GM23248 (cell line): ENCODE measurements around the gene EEPD1. TPM values are rescaled to one million over a fixed set of nuclear protein-coding genes. Genes with fewer than 3 reads are reported as not detected.

Source experiments
- DNase-seq: peaks from one replicate; pipeline ENCODE4 v3.0.0-alpha.2; 2015
- H2AFZ ChIP-seq: fragments of 200-600 bp; sonication (generic); 2 replicates; pipeline ENCODE4 v1.6.1; 2016; ENCODE audit warnings: antibody characterized with exemption
- H3F3A ChIP-seq: fragments of 200-600 bp; sonication (generic); 2 replicates; pipeline ENCODE4 v1.6.1; 2016; ENCODE audit warnings: mild to moderate bottlenecking, antibody characterized with exemption, mixed run types; ENCODE audit not compliant: insufficient read depth
- H3K27ac ChIP-seq: fragments of 200-600 bp; sonication (generic); 2 replicates; pipeline ENCODE4 v1.5.1; 2016; ENCODE audit warnings: mild to moderate bottlenecking
- H3K27me3 ChIP-seq: fragments of 200-600 bp; sonication (generic); replicated peaks from 2 replicates; pipeline ENCODE4 v1.6.1; 2016; ENCODE audit warnings: mild to moderate bottlenecking; ENCODE audit not compliant: insufficient read depth
- H3K36me3 ChIP-seq: fragments of 200-600 bp; sonication (generic); 2 replicates; pipeline ENCODE4 v1.6.1; 2016; ENCODE audit warnings: low read depth, mild to moderate bottlenecking
- H3K4me1 ChIP-seq: fragments of 200-600 bp; sonication (generic); 2 replicates; pipeline ENCODE4 v1.6.1; 2016; ENCODE audit warnings: mild to moderate bottlenecking; ENCODE audit not compliant: insufficient read depth
- H3K4me2 ChIP-seq: fragments of 200-600 bp; sonication (generic); one replicate; pipeline ENCODE4 v1.6.1; 2016; ENCODE audit warnings: mild to moderate bottlenecking; ENCODE audit not compliant: unreplicated experiment
- H3K4me3 ChIP-seq: fragments of 200-600 bp; sonication (generic); 2 replicates; pipeline ENCODE4 v1.5.1; 2016; ENCODE audit warnings: mild to moderate bottlenecking
- H3K79me2 ChIP-seq: fragments of 200-600 bp; sonication (generic); 2 replicates; pipeline ENCODE4 v1.6.1; 2016; ENCODE audit warnings: mild to moderate bottlenecking; ENCODE audit not compliant: insufficient read depth
- H3K9ac ChIP-seq: fragments of 200-600 bp; sonication (generic); 2 replicates; pipeline ENCODE4 v1.6.1; 2016; ENCODE audit warnings: mild to moderate bottlenecking
- H3K9me2 ChIP-seq: fragments of 200-600 bp; sonication (generic); 2 replicates; pipeline ENCODE4 v1.6.1; 2016; ENCODE audit warnings: mixed run types, mild to moderate bottlenecking, moderate library complexity; ENCODE audit not compliant: insufficient read depth
- H3K9me3 ChIP-seq: fragments of 200-600 bp; sonication (generic); one replicate; pipeline ENCODE4 v1.6.1; 2017; ENCODE audit warnings: low read depth
- H4K20me1 ChIP-seq: fragments of 200-600 bp; sonication (generic); 2 replicates; pipeline ENCODE4 v1.6.0; 2016; ENCODE audit not compliant: insufficient read depth
- EZH2 ChIP-seq: fragments of 200-600 bp; sonication (generic); IDR thresholded peaks from 2 replicates; pipeline ENCODE4 v1.6.1; 2018; ENCODE audit warnings: antibody characterized with exemption, mild to moderate bottlenecking; ENCODE audit not compliant: insufficient read depth, poor library complexity, severe bottlenecking
- EZH2phosphoT487 ChIP-seq: fragments of 200-600 bp; sonication (generic); IDR thresholded peaks from 2 replicates; pipeline ENCODE4 v1.6.1; 2018; ENCODE audit warnings: antibody characterized with exemption, moderate library complexity, mild to moderate bottlenecking, low read depth; ENCODE audit not compliant: insufficient read depth
- WGBS, 2 experiments: methylation state at CpG; one replicate each; pipeline ENCODE4 v1.1.6; 2015 to 2017; ENCODE audit warnings: low lambda C conversion rate in 2 of 2, low coverage in 1 of 2; ENCODE audit errors: missing lambda C conversion rate in 2 of 2; 5-methylcytosine and 5-hydroxymethylcytosine counted together
- in situ Hi-C: fragments of 300-500 bp; cut with MboI; formaldehyde crosslinking; loops from 2 replicates; pipeline ENCODE4 v1.15.0; 2020
- polyA plus RNA-seq: library from polyadenylated mRNA; unstranded; fragments of >200 nt; fragmentation: Nextera tagmentation; extraction: Ambion mirVana; gene quantifications from 2 replicates; pipeline ENCODE4 v1.2.1, GENCODE V29; 2016
- total RNA-seq: library from RNA; depleted of rRNA; stranded (reverse); fragments of >200 nt; shearing (Covaris generic); gene quantifications from 2 replicates; pipeline ENCODE4 v1.2.3, GENCODE V29; 2014

Gene EEPD1
- total and polyA plus RNA-seq, 2 experiments from 2014 or later: 1.6 to 5.2 TPM

DNA sequence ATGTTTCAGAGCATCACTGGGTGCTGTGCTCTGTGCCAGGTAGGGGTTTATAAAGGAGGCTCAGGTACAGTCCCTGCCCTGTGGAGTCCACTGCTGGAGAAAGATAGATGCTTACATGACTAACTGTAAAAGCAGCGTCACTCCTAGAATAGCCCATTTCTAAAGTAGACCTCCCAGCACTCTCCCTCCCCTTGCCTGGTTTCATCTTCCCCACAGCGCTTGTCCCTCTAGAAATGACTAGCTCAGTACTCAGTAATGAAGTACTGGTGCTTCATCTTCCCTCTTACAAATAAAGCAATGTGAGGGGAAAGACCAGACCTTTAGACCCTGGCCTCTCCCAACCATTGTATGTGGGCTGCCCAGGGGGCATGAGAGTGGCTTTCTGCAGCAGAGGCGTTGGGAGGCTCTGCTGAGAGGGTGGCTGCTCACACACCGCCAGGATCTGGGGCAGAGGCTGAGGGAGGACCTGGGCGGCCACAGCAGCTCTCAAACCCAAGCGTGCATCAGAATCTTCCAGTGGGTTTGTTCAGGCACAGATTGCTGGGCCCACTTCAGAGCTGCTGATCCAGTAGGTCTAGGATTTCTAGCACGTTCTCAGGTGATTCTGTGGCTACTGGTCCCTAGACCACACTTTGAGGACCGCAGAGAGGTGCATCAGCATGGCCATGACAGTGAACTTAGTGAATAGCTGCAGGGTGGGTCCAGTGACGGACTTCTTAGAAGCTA is 126.3 kb downstream of the EEPD1 start:
- no peak for DNase-seq
- 83% methylated on average over 9 of the region's 9 CpGs for WGBS, 2 experiments

DNA sequence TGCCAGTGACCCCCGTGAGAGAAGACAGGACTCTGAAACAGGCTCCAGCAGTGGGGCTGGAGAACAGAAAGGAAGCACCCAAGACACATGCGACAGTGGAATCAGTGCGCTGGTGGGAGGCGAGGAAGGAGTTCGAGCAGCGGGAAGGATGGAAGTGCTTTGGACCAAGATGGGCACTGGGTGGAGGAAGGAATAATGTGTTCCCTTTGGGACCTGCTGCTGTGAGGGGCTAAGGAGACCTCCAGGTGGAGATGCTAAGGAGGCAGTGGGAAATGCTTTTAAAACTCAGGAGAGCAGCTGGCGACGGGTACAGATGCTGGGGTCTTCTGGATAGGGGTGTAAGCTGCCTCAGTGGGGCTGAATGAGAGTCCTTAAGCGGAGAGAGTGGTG is 126.9 kb downstream of the EEPD1 start:
- Histone ChIP-seq H3K27me3 (no peaks in the 10 kb centered on the region), H3K36me3 (no peaks in the 10 kb centered on the region), H3K9me2 (no peaks in the 10 kb centered on the region), H2AFZ (no peak overlapping the region), H3K4me3 (no peak overlapping the region), H3K79me2 (no peaks in the 10 kb centered on the region), H3F3A (peaks cover 12% of the 10 kb centered on the region; the same call in 1 of the 2 replicates), H3K4me2 (no peak overlapping the region), H4K20me1 (no peaks in the 10 kb centered on the region), H3K4me1 (peaks cover 26% of the 10 kb centered on the region), H3K27ac (no peak overlapping the region), H3K9me3 (no peaks in the 10 kb centered on the region), H3K9ac (no peak overlapping the region)
- DNase-seq: no peak
- WGBS, 2 experiments: 95 to 96% methylated on average over 9 of the region's 9 CpGs
- in situ Hi-C loops: no loop called here
- TF ChIP-seq EZH2 (no peak), EZH2phosphoT487 (no peak)

More for the DNA sequence above, 126.3 kb downstream of the EEPD1 start:
- H3K4me1 ChIP-seq: peaks cover 26% of the 10 kb centered on the region
- H2AFZ ChIP-seq: no peak overlapping the region
- no peaks in the 10 kb centered on the region for H3K36me3 ChIP-seq
- no peak overlapping the region for H3K27ac ChIP-seq
- H3K9me2 ChIP-seq: no peaks in the 10 kb centered on the region
- H3K4me3 ChIP-seq: no peak overlapping the region
- in situ Hi-C loops: no loop called here
- H3K27me3 ChIP-seq: no peaks in the 10 kb centered on the region
- no peak overlapping the region for H3K9ac ChIP-seq
- no peaks in the 10 kb centered on the region for H4K20me1 ChIP-seq
- H3F3A ChIP-seq: peaks cover 12% of the 10 kb centered on the region; the same call in 1 of the 2 replicates
- no peak overlapping the region for H3K4me2 ChIP-seq
- no peaks in the 10 kb centered on the region for H3K79me2 ChIP-seq
- no peak for TF ChIP-seq EZH2
- H3K9me3 ChIP-seq: no peaks in the 10 kb centered on the region

DNA sequence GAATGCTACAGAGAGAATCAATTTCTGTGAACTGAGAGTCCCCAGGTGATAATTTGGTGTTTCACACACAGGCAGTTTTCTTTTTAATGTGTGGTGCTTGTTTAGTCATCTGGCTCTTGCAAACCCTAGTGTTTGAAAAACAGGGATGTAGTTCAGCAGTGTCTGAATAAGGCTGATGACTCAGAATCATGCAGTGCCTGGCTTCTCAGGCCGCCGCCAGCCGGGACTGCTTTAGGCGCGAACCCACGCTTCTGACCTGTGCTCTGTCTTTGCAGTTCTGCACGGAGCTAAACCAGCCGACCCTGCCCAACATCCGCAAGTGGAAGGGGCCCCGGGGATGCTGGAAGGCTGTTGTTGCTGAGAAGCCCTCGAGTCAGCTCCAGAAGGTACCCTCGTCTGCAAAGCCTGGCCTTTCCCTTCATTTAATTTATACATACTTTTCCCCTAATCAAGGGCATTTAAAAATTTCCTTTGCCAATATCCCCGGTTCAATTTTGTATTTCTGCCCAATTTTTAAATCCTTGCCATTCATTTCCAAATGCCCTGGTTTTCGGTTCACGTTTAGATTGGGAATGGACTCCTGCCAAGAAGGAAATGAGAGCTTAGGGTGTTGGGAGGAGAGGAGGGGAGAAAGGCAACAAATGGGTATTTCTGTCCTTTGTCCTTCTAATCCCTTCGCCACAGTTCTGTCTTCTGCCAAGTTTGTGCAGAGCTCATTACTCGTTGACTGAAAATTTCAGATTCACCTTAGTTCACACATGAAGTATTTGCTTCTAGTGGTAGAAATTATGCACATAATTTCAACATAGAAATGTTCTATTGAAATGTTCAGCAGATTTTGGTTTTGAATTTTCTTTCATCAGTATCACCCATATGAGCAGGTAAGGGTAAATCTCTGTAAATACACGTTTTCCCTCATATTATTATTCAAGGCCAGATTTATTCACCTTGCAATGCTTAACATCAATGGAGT is 128.1 kb downstream of the EEPD1 start:
- Histone ChIP-seq H2AFZ (peak overlapping the region; percentile 28; the same call in 1 of the 2 replicates), H3K4me3 (peak overlapping the region; percentile 54), H3K4me2 (peak overlapping the region; percentile 63), H3K36me3 (no peaks in the 10 kb centered on the region), H3K4me1 (peaks cover 26% of the 10 kb centered on the region), H3F3A (peaks cover 12% of the 10 kb centered on the region; the same call in 1 of the 2 replicates), H3K27ac (peak overlapping the region; percentile 47), H4K20me1 (no peaks in the 10 kb centered on the region), H3K9ac (peak overlapping the region; percentile 31; the same call in 1 of the 2 replicates), H3K79me2 (no peaks in the 10 kb centered on the region), H3K9me3 (no peaks in the 10 kb centered on the region), H3K27me3 (no peaks in the 10 kb centered on the region), H3K9me2 (no peaks in the 10 kb centered on the region)
- in situ Hi-C loops: no loop called here
- no peak for TF ChIP-seq EZH2
- no peak for TF ChIP-seq EZH2phosphoT487
- WGBS, 2 experiments: 9 to 10% methylated on average over 18 of the region's 18 CpGs
- peak; percentile 97 for DNase-seq

DNA sequence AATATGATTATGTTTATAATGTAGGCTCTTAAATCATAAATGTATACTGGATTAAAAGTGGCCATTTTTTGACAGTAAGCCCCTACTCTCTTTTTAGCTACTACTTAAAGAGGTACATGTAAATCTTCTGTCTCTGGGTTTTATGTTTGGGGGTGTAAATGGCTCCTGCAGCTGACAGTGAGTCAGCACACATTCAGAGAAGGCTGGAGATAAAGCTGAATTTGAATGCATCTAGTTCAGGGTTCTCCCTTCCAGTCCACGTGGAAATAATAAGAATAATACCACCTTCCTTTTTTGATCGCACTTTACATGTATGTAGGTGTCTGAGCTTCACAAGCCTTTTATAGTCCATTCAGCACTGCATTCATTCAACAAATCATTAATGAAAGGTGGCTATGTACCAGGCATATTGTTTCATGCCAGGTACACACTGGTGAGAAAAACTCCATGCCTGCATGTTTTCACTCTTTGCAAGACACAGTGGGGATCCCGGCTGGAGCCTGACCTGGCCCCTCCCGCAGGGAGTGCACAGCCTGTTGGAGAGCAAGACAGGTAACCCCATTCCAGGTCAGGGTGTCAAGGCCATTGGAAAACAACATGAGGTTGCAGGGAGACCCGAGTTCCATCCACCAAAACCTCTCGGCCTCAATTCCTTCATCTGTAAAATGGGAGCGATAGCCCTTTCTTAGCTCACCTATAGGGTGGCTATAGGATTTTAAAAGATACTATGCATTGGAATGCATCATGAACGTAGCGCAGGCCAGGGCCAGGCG is 129.1 kb downstream of the EEPD1 start:
- H3K9me3 ChIP-seq: no peaks in the 10 kb centered on the region
- H3K79me2 ChIP-seq: no peaks in the 10 kb centered on the region
- no peaks in the 10 kb centered on the region for H3K27me3 ChIP-seq
- H3K4me2 ChIP-seq: no peak overlapping the region
- no peak overlapping the region for H3K9ac ChIP-seq
- peak; percentile 55 for DNase-seq
- no peak overlapping the region for H3K4me3 ChIP-seq
- no peaks in the 10 kb centered on the region for H4K20me1 ChIP-seq
- in situ Hi-C loops: no loop called here
- no peaks in the 10 kb centered on the region for H3K36me3 ChIP-seq
- 85 to 86% methylated on average over 10 of the region's 10 CpGs for WGBS, 2 experiments
- TF ChIP-seq EZH2 (no peak), EZH2phosphoT487 (no peak)
- peaks cover 12% of the 10 kb centered on the region; the same call in 1 of the 2 replicates for H3F3A ChIP-seq
- no peaks in the 10 kb centered on the region for H3K9me2 ChIP-seq
- H2AFZ ChIP-seq: no peak overlapping the region
- H3K4me1 ChIP-seq: peaks cover 26% of the 10 kb centered on the region
- no peak overlapping the region for H3K27ac ChIP-seq
